Measurements from ENCODE around the gene GPSM3. TPM values are rescaled to one million over a fixed set of nuclear protein-coding genes. Genes with fewer than 3 reads are reported as not detected.

The GPSM3 gene
- total and polyA plus RNA-seq, 2 of the 13 experiments (the other 11 are each of a cell fraction or from before 2014, with no cell fraction given), result 0.18 to 6.2 TPM

DNA sequence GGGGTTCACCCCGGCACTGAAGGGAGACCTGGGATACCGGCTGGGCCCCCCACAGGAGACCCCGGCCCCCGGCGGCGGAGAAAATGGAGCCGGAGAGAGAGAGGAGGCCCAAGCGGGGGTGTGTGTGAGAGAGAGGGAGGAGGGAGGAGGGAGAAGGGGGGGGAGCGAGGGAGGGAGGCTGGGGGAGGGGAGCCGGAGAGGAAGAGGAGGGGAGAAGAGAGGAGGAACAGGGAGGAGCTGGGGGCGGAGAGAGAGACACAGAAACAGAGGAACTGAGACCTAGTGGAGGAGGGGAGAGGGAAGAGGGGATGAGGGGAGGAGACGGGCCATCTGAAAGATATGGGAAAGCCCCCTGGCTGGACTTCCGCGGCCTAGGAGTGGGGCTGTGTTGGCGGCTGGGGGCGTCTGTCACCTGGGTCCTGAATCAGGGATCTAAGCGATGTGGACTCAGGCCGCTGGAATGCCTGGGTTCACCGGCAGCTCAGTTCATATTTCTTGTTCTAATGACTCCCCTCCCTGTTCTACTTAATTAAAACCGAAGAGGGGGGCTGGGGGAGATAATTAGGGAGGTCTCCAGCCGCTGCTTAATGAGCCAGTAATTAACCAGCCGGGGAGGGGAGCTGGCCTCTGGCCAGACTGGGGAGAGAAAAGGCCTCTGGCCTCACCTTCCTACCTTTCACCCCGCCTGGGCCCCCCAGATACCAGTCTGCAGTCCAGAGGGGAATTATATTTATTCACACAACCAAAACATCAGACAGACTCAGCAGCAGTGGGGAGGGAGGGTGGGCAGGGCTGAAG is 2.2 kb downstream of the GPSM3 start, which contains the start of gene PBX2 (continued):
- TF ChIP-seq, protein P1, sequence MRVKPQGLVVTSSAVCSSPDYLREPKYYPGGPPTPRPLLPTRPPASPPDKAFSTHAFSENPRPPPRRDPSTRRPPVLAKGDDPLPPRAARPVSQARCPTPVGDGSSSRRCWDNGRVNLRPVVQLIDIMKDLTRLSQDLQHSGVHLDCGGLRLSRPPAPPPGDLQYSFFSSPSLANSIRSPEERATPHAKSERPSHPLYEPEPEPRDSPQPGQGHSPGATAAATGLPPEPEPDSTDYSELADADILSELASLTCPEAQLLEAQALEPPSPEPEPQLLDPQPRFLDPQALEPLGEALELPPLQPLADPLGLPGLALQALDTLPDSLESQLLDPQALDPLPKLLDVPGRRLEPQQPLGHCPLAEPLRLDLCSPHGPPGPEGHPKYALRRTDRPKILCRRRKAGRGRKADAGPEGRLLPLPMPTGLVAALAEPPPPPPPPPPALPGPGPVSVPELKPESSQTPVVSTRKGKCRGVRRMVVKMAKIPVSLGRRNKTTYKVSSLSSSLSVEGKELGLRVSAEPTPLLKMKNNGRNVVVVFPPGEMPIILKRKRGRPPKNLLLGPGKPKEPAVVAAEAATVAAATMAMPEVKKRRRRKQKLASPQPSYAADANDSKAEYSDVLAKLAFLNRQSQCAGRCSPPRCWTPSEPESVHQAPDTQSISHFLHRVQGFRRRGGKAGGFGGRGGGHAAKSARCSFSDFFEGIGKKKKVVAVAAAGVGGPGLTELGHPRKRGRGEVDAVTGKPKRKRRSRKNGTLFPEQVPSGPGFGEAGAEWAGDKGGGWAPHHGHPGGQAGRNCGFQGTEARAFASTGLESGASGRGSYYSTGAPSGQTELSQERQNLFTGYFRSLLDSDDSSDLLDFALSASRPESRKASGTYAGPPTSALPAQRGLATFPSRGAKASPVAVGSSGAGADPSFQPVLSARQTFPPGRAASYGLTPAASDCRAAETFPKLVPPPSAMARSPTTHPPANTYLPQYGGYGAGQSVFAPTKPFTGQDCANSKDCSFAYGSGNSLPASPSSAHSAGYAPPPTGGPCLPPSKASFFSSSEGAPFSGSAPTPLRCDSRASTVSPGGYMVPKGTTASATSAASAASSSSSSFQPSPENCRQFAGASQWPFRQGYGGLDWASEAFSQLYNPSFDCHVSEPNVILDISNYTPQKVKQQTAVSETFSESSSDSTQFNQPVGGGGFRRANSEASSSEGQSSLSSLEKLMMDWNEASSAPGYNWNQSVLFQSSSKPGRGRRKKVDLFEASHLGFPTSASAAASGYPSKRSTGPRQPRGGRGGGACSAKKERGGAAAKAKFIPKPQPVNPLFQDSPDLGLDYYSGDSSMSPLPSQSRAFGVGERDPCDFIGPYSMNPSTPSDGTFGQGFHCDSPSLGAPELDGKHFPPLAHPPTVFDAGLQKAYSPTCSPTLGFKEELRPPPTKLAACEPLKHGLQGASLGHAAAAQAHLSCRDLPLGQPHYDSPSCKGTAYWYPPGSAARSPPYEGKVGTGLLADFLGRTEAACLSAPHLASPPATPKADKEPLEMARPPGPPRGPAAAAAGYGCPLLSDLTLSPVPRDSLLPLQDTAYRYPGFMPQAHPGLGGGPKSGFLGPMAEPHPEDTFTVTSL (CRISPR knock-in tag; IDR thresholded peaks at IDR 0.05; ENCODE audit: borderline replicate concordance), result no peak
- TF ChIP-seq DMAP1 (CRISPR knock-in tag; IDR thresholded peaks at IDR 0.05), result no peak; the same call in 1 of the 2 replicates
- no peak for TF ChIP-seq CCDC6 (CRISPR knock-in tag; IDR thresholded peaks at IDR 0.05)
- TF ChIP-seq, protein P2, sequence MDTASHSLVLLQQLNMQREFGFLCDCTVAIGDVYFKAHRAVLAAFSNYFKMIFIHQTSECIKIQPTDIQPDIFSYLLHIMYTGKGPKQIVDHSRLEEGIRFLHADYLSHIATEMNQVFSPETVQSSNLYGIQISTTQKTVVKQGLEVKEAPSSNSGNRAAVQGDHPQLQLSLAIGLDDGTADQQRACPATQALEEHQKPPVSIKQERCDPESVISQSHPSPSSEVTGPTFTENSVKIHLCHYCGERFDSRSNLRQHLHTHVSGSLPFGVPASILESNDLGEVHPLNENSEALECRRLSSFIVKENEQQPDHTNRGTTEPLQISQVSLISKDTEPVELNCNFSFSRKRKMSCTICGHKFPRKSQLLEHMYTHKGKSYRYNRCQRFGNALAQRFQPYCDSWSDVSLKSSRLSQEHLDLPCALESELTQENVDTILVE (CRISPR knock-in tag; IDR thresholded peaks at IDR 0.05), result peak; percentile 59; the same call in 1 of the 2 replicates
- no peak for TF ChIP-seq ZNF552 (CRISPR knock-in tag; IDR thresholded peaks at IDR 0.05; ENCODE audit: borderline replicate concordance)
- no peak for TF ChIP-seq ZNF589 (CRISPR knock-in tag; conservative IDR thresholded peaks at IDR 0.05)
- TF ChIP-seq ZNF776 (CRISPR knock-in tag; IDR thresholded peaks at IDR 0.05), result 0 out of 2 replicates have a peak, but pooled peaks have one; percentile 61
- 0 out of 2 replicates have a peak, but pooled peaks have one; percentile 30 for TF ChIP-seq SP4 (CRISPR knock-in tag; IDR thresholded peaks at IDR 0.05)
- TF ChIP-seq, protein P3, sequence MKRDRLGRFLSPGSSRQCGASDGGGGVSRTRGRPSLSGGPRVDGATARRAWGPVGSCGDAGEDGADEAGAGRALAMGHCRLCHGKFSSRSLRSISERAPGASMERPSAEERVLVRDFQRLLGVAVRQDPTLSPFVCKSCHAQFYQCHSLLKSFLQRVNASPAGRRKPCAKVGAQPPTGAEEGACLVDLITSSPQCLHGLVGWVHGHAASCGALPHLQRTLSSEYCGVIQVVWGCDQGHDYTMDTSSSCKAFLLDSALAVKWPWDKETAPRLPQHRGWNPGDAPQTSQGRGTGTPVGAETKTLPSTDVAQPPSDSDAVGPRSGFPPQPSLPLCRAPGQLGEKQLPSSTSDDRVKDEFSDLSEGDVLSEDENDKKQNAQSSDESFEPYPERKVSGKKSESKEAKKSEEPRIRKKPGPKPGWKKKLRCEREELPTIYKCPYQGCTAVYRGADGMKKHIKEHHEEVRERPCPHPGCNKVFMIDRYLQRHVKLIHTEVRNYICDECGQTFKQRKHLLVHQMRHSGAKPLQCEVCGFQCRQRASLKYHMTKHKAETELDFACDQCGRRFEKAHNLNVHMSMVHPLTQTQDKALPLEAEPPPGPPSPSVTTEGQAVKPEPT (CRISPR knock-in tag; IDR thresholded peaks at IDR 0.05; ENCODE audit: low read depth), result 0 out of 2 replicates have a peak, but pooled peaks have one; percentile 61
- 0 out of 2 replicates have a peak, but pooled peaks have one; percentile 49 for TF ChIP-seq ZSCAN31 (CRISPR knock-in tag; IDR thresholded peaks at IDR 0.05; ENCODE audit: low read depth)
- TF ChIP-seq MAFG (CRISPR knock-in tag; IDR thresholded peaks at IDR 0.05), result no peak
- TF ChIP-seq CEBPG (CRISPR knock-in tag; IDR thresholded peaks at IDR 0.05), result no peak
- TF ChIP-seq ZNF225 (CRISPR knock-in tag; IDR thresholded peaks at IDR 0.05), result no peak
- TF ChIP-seq PITX1 (CRISPR knock-in tag; IDR thresholded peaks at IDR 0.05), result no peak
- no peak for TF ChIP-seq NFIB (CRISPR knock-in tag; IDR thresholded peaks at IDR 0.05; ENCODE audit: borderline replicate concordance)
- TF ChIP-seq, protein P4, sequence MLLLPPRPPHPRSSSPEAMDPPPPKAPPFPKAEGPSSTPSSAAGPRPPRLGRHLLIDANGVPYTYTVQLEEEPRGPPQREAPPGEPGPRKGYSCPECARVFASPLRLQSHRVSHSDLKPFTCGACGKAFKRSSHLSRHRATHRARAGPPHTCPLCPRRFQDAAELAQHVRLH (CRISPR knock-in tag; IDR thresholded peaks at IDR 0.05; ENCODE audit: borderline replicate concordance, low read depth), result peak; percentile 53; the same call in 1 of the 2 replicates
- TF ChIP-seq, protein P5, sequence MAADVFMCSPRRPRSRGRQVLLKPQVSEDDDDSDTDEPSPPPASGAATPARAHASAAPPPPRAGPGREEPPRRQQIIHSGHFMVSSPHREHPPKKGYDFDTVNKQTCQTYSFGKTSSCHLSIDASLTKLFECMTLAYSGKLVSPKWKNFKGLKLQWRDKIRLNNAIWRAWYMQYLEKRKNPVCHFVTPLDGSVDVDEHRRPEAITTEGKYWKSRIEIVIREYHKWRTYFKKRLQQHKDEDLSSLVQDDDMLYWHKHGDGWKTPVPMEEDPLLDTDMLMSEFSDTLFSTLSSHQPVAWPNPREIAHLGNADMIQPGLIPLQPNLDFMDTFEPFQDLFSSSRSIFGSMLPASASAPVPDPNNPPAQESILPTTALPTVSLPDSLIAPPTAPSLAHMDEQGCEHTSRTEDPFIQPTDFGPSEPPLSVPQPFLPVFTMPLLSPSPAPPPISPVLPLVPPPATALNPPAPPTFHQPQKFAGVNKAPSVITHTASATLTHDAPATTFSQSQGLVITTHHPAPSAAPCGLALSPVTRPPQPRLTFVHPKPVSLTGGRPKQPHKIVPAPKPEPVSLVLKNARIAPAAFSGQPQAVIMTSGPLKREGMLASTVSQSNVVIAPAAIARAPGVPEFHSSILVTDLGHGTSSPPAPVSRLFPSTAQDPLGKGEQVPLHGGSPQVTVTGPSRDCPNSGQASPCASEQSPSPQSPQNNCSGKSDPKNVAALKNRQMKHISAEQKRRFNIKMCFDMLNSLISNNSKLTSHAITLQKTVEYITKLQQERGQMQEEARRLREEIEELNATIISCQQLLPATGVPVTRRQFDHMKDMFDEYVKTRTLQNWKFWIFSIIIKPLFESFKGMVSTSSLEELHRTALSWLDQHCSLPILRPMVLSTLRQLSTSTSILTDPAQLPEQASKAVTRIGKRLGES (CRISPR knock-in tag; IDR thresholded peaks at IDR 0.05; ENCODE audit: borderline replicate concordance), result no peak
